HEK293T (cell line): ENCODE results near the gene SON.
"Not testable (repeated sequence)": the region's sequence is repeated elsewhere in the genome, so short reads cannot be mapped to it uniquely, and the experiment has no call there.

Experiments used
- CTCF ChIA-PET: fragments of 350-600 bp; formaldehyde crosslinking; extraction: SDS; loops from one replicate; lab custom pipeline; 2021; ENCODE audit warnings: antibody characterized with exemption, inconsistent platforms; lab: Yijun Ruan, JAX
- POLR2A ChIA-PET: fragments of 350-600 bp; formaldehyde crosslinking; extraction: SDS; loops from one replicate; lab custom pipeline; 2020; ENCODE audit warnings: antibody characterized with exemption, inconsistent platforms; lab: Yijun Ruan, JAX
- DNase-seq: peaks from one replicate; pipeline ENCODE4 v3.0.0; 2012; ENCODE audit warnings: mixed read lengths; ENCODE audit errors: extremely low spot score
- ARNT ChIP-seq: fragments of 450-650 bp; IDR thresholded peaks from 2 replicates; pipeline ENCODE4 v1.6.1; 2017; ENCODE audit warnings: mild to moderate bottlenecking
- BHLHE40 ChIP-seq: fragments of 450-650 bp; IDR thresholded peaks from 2 replicates; pipeline ENCODE4 v1.6.1; 2016; ENCODE audit warnings: mild to moderate bottlenecking, moderate library complexity, borderline replicate concordance
- CTBP1 ChIP-seq: fragments of 450-650 bp; IDR thresholded peaks from 2 replicates; pipeline ENCODE4 v1.6.1; 2016; ENCODE audit warnings: borderline replicate concordance
- ELF4 ChIP-seq: fragments of 450-650 bp; IDR thresholded peaks from 2 replicates; pipeline ENCODE4 v1.6.1; 2017; ENCODE audit warnings: antibody characterized with exemption
- FOXA1 ChIP-seq: fragments of 450-650 bp; IDR thresholded peaks from 2 replicates; pipeline ENCODE4 v1.6.1; 2016; ENCODE audit warnings: mild to moderate bottlenecking
- FOXK2 ChIP-seq: fragments of 450-650 bp; IDR thresholded peaks from 2 replicates; pipeline ENCODE4 v1.6.1; 2016; ENCODE audit warnings: mild to moderate bottlenecking
- FOXM1 ChIP-seq: fragments of 450-650 bp; IDR thresholded peaks from 2 replicates; pipeline ENCODE4 v1.6.1; 2017; ENCODE audit warnings: mild to moderate bottlenecking, borderline replicate concordance
- HDGF ChIP-seq: fragments of 450-650 bp; IDR thresholded peaks from 2 replicates; pipeline ENCODE4 v1.6.1; 2017; ENCODE audit warnings: antibody characterized with exemption, borderline replicate concordance
- L3MBTL2 ChIP-seq: fragments of 450-650 bp; conservative IDR thresholded peaks from 2 replicates; pipeline ENCODE4 v1.6.1; 2016; ENCODE audit warnings: mild to moderate bottlenecking
- LEF1 ChIP-seq: fragments of 450-650 bp; IDR thresholded peaks from 2 replicates; pipeline ENCODE4 v1.6.1; 2017; ENCODE audit warnings: mild to moderate bottlenecking, borderline replicate concordance
- NFRKB ChIP-seq: fragments of 450-650 bp; IDR thresholded peaks from 2 replicates; pipeline ENCODE4 v1.6.1; 2016; ENCODE audit warnings: mild to moderate bottlenecking, moderate library complexity
- PKNOX1 ChIP-seq: fragments of 450-650 bp; IDR thresholded peaks from 2 replicates; pipeline ENCODE4 v1.6.1; 2016
- SP1 ChIP-seq: fragments of 450-650 bp; IDR thresholded peaks from 2 replicates; pipeline ENCODE4 v1.6.1; 2017
- SUZ12 ChIP-seq: fragments of 450-650 bp; IDR thresholded peaks from 2 replicates; pipeline ENCODE4 v1.6.1; 2016; ENCODE audit warnings: mild to moderate bottlenecking
- TARDBP ChIP-seq: fragments of 450-650 bp; IDR thresholded peaks from 2 replicates; pipeline ENCODE4 v1.6.1; 2016
- ZNF384 ChIP-seq: fragments of 450-650 bp; IDR thresholded peaks from 2 replicates; pipeline ENCODE4 v1.6.1; 2016

SON gene

GRCh38 chr21:33611006-33611744 lies 68.3 kb downstream of the SON start:
- no peak for DNase-seq
- CTCF ChIA-PET, result interaction anchor here (1.5 kb wide), 1 partner anchor 282 kb away, joined by 3 read pairs; no protein-coding TSS in a partner anchor
- POLR2A ChIA-PET, result no interaction called here
- TF ChIP-seq FOXA1 (no peak), NFRKB (no peak), TARDBP (no peak), FOXM1 (no peak), L3MBTL2 (no peak), ZNF384 (no peak), LEF1 (no peak), PKNOX1 (no peak), SP1 (no peak), FOXK2 (no peak), SUZ12 (no peak)

- POLR2A ChIA-PET, DNase-seq: not testable (repeated sequence)
- CTCF ChIA-PET, result interaction anchor here (0.7 kb wide), 1 partner anchor 232 kb away, joined by 3 read pairs; no protein-coding TSS in a partner anchor
Observed at GRCh38 chr21:33617565-33617964, 74.7 kb downstream of the SON start.

GRCh38 chr21:33618407-33618806 lies 75.6 kb downstream of the SON start:
- ChIA-PET POLR2A (no interaction called here), CTCF (interaction anchor here (0.7 to 1.7 kb wide), 2 partner anchors 13 to 231 kb away, joined by 3 to 5 read pairs; no protein-coding TSS in a partner anchor)
- no peak for TF ChIP-seq ELF4
- TF ChIP-seq FOXK2, result no peak
- TF ChIP-seq SP1, result no peak
- no peak for TF ChIP-seq ZNF384
- TF ChIP-seq SUZ12, result no peak
- no peak for TF ChIP-seq CTBP1
- no peak for TF ChIP-seq LEF1
- TF ChIP-seq PKNOX1, result no peak
- TF ChIP-seq HDGF, result no peak
- TF ChIP-seq FOXM1, result no peak
- no peak for TF ChIP-seq ARNT
- TF ChIP-seq L3MBTL2, result no peak
- TF ChIP-seq TARDBP, result no peak
- TF ChIP-seq FOXA1, result no peak
- TF ChIP-seq NFRKB, result no peak

GRCh38 chr21:33619726-33620125 lies 76.9 kb downstream of the SON start:
- POLR2A ChIA-PET, result no interaction called here
- no peak for DNase-seq
- CTCF ChIA-PET, result interaction anchor here (1.7 kb wide), 1 partner anchor 14 kb away, joined by 5 read pairs; no protein-coding TSS in a partner anchor
- TF ChIP-seq SP1 (no peak), L3MBTL2 (no peak), LEF1 (no peak), ARNT (no peak), PKNOX1 (no peak), FOXM1 (no peak), ELF4 (no peak), CTBP1 (no peak), FOXA1 (no peak)

More at GRCh38 chr21:33618407-33618806, 75.6 kb downstream of the SON start:
- DNase-seq, result no peak

- no peak for DNase-seq
- CTCF ChIA-PET, result interaction anchor here (1.1 kb wide), 1 partner anchor 16 kb away, joined by 4 read pairs; no protein-coding TSS in a partner anchor
- POLR2A ChIA-PET, result no interaction called here
- TF ChIP-seq NFRKB, result no peak
- no peak for TF ChIP-seq FOXA1
- no peak for TF ChIP-seq ELF4
- TF ChIP-seq CTBP1, result no peak
- no peak for TF ChIP-seq ARNT
- no peak for TF ChIP-seq FOXM1
- TF ChIP-seq BHLHE40, result no peak
- TF ChIP-seq ZNF384, result no peak
- no peak for TF ChIP-seq HDGF
- no peak for TF ChIP-seq SUZ12
- TF ChIP-seq PKNOX1, result no peak
- no peak for TF ChIP-seq SP1
- no peak for TF ChIP-seq TARDBP
- no peak for TF ChIP-seq LEF1
- no peak for TF ChIP-seq FOXK2
- no peak for TF ChIP-seq L3MBTL2
Observed at GRCh38 chr21:33622253-33622652, 79.4 kb downstream of the SON start.

GRCh38 chr21:33626151-33626550 lies 83.3 kb downstream of the SON start:
- POLR2A ChIA-PET, CTCF ChIA-PET, DNase-seq: not testable (repeated sequence)
